ENCODE measurements around the gene CHDH.

GRCh38 chr3:53890726-53891475 lies 44.7 kb upstream of the CHDH start:
- TF ChIP-seq CTCF (IDR thresholded peaks at IDR 0.05; ENCODE audit: borderline replicate concordance, extremely low read depth, low read length, poor library complexity, severe bottlenecking) (no peak), EZH2 (IDR thresholded peaks at IDR 0.05; ENCODE audit: borderline replicate concordance, low read depth, low read length, severe bottlenecking) (no peak)
